Skeletal muscle cell (primary cell): Measurements from ENCODE around the gene PBX2.

Experiments used
- DNase-seq: peaks from one replicate; pipeline ENCODE4 v3.0.0-alpha.2; 2010; ENCODE audit warnings: low read depth
- H3K4me3 ChIP-seq: 2 replicates; pipeline ENCODE4 v1.5.1; 2011; ENCODE audit warnings: low read depth, mild to moderate bottlenecking, control low read depth, low read length, moderate library complexity

The PBX2 gene

DNA sequence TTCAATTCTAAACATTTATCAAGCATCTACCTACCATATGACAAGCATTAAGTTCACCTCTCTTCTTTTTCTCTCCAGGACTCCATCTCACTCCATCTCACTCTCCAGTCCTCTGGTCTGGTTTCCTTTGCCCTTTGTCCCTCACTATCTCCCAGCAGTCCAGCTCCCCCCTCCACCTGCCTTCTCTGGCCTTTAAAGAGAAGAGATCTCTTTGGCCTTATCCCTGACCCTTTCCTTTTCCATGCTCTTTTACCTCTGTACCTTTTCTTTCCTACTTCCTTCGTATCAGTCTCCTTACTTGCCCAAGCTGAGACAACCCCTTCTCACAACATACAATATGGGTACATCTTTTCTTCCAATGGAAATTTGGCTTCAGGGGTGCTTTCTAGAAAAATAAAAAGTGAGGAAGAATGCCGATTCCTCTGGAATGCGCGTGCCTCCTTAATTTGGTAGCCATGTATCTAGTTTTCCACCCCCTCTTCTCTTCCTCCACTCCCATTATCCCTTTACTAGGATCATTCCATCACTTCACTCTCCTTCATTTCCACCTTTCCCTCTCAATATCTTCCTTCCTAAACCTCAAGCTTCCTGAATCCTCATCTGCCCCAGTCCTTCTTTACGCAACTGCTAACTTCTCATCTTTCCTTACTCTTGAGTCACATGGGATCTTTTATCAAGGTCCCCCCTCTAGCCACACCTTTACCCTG, 13.4 kb downstream of the PBX2 start:
- H3K4me3 ChIP-seq, result peak overlapping the region; percentile 99
- no peak for DNase-seq

DNA sequence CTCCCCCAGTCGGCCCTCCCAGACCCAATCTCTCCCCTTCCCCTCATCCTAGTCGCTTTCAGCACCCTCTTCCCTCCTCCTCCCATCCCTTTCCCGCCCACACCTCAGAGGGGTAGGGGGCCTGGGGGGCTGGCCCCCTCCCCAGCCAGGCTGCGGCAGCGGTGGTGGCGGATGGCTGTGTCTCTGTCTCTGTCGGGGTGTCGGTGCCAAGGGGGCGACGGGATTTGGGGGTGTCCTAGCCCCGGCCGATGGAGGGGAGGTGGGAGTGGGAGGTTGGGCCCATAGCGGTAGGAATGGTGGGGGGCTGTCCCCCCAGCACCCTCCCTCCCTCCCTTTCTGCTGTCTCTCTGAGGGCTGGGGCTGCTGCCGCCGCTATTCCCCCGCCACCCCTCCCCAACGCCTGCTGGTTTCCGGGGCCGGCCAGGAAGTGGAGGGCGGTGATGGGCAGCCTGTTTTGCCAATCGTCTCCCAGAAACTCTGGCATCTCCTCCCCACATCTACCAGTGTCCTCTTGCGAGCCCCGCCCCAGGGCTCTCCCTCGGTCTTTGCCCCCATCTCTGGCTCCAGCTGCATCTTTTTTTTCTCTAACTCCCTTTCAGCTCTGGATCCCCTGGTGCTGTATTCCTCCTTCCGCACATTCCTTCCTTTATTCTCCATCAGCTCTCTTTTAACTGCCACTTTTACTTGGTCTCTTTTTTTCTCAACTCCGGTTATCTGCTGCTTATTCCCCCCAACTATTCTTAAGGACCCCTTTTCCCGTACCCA, 14.1 kb downstream of the PBX2 start, which contains the start of gene AGPAT1:
Gene AGPAT1 (minus strand): TSS at position 374 of the 765 bp plus-strand sequence. CDS start 4,588 bp downstream, outside the sequence.
- H3K4me3 ChIP-seq, result peak within 1 kb of the TSS; percentile 99
- peak; percentile 94 for DNase-seq

GRCh38 chr6:32175322-32175710, 14.7 kb downstream of the PBX2 start:
- peak overlapping the region; percentile 99 for H3K4me3 ChIP-seq
- DNase-seq, result no peak

DNA sequence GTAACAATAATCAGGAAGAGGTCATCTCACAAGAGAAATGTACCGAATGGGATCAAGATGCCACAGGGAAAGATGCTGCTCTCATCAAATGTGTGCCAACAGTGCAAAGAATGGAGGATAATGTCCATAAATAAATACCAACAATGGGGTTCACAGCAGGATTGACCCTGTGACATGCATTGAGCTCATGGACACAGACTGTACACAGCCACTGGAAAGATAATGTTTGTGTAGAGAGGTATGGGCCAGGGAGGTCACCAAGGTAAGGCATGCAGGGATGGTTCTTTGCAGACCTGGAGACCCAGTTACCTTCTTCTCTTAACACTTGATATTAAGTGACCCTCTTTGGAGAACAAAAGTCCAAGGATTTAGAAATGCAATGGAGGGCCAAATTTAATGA, 15.6 kb downstream of the PBX2 start:
- peak overlapping the region; percentile 99 for H3K4me3 ChIP-seq
- no peak for DNase-seq

GRCh38 chr6:32173051-32173727, 16.8 kb downstream of the PBX2 start:
- DNase-seq, result no peak
- H3K4me3 ChIP-seq, result no peak overlapping the region

GRCh38 chr6:32171234-32171633, 18.8 kb downstream of the PBX2 start:
- no peak for DNase-seq
- H3K4me3 ChIP-seq, result no peak overlapping the region

DNA sequence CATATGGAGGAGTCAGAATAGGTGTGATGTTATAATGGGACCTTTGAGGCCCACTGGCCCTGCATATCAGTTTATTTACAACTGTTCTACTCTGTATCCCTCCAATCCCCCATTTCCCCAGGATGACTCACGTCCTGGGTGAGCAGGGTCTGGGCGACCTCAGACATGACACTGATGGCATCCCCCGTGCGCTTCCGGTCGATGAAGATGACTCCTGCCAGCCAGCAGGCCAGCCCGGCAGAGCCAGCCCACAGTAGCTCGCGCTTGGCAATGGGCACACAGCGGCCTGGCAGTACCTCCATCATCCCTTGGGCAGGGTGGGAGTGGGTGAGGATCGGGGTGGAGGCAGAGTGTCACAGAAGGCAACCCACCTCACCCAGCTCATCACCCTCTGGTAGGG, 19.7 kb downstream of the PBX2 start:
- no peak for DNase-seq
- H3K4me3 ChIP-seq, result no peak overlapping the region

- H3K4me3 ChIP-seq, result no peak overlapping the region
- no peak for DNase-seq
These were observed 21.0 kb downstream of the PBX2 start for GRCh38 chr6:32168807-32169591.

GRCh38 chr6:32168350-32168749, 21.7 kb downstream of the PBX2 start:
- no peak overlapping the region for H3K4me3 ChIP-seq
- DNase-seq, result no peak

- H3K4me3 ChIP-seq, result no peak overlapping the region
- no peak for DNase-seq
These were observed 22.2 kb downstream of the PBX2 start for GRCh38 chr6:32167761-32168262.

DNA sequence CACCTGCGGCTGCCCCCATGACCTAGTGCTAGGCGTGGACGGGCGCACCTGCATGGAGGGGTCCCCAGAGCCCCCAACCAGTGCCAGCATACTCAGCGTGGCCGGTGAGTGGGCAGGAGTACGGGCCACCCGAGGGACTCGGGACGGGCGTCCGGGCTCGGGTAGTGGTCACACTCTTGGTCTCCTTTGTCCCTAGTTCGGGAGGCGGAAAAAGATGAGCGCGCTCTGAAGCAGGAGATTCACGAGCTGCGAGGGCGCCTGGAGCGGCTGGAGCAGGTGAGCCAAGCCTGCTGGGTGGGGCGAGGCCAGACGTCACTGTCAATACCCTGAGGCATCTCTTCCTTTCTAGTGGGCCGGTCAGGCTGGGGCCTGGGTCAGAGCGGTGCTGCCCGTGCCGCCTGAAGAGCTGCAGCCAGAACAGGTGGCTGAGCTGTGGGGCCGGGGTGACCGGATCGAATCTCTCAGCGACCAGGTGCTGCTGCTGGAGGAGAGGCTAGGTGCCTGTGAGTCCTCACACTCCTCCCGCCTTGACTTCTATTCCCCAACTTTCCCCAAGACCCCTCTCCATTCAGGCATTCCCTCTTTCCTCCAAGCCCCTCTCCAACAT, 22.7 kb downstream of the PBX2 start:
- no peak for DNase-seq
- H3K4me3 ChIP-seq, result no peak overlapping the region

DNA sequence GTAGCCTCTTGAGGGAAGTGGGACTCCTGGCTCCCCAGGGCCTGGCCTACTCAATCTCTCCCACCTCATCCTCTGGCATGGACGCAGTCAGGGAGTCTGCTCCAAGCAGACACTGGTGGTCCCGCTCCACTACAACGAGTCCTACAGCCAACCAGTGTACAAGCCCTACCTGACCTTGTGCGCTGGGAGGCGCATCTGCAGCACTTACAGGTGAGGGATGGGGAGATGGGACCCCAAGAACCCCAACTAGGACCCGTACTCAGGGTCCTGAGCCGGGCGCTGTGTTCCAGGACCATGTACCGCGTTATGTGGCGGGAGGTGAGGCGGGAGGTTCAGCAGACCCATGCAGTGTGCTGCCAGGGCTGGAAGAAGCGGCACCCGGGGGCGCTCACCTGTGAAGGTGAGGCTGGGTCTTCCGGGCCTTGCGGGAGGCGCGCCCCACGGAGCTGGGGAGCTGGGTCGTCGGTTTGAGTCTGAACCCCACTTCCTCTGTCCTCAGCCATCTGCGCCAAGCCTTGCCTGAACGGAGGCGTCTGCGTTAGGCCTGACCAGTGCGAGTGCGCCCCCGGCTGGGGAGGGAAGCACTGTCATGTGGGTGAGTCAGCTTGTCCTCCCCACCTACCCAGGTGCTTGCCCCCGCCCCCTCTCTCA, 23.5 kb downstream of the PBX2 start:
- no peak for DNase-seq
- H3K4me3 ChIP-seq, result no peak overlapping the region

- no peak for DNase-seq
- no peak within 1 kb of the TSS for H3K4me3 ChIP-seq
These were observed 25.7 kb downstream of the PBX2 start, which contains the start of gene EGFL8 for GRCh38 chr6:32164295-32164694. EGFL8 (plus strand) TSS chr6:32164595; CDS start chr6:32166166, 1,571 bp downstream.

GRCh38 chr6:32163559-32164258, 26.3 kb downstream of the PBX2 start:
- no peak overlapping the region for H3K4me3 ChIP-seq
- no peak for DNase-seq

GRCh38 chr6:32158052-32158451, 31.9 kb downstream of the PBX2 start:
- DNase-seq, result no peak
- no peak overlapping the region for H3K4me3 ChIP-seq

- DNase-seq, result no peak
These were observed 33.1 kb downstream of the PBX2 start for GRCh38 chr6:32156891-32157290.

GRCh38 chr6:32154514-32155161, 35.4 kb downstream of the PBX2 start:
- no peak for DNase-seq
- H3K4me3 ChIP-seq, result peak overlapping the region; percentile 78

More at GRCh38 chr6:32156891-32157290, 33.1 kb downstream of the PBX2 start:
- no peak overlapping the region for H3K4me3 ChIP-seq
